IMR-90 (cell line): Measurements from ENCODE around the gene ALDOB. TPM values are rescaled to one million over a fixed set of nuclear protein-coding genes. Genes with fewer than 3 reads are reported as not detected.

Experiments used
- ATAC-seq: fragments of 200-7000 bp; cut with Tn5 transposase; 2 replicates; pipeline ENCODE4 v1.9.1; 2020; ENCODE audit warnings: low read depth, mild to moderate bottlenecking, moderate library complexity
- BruUV-seq: library from RNA; stranded (reverse); fragments of 400-500 nt; replicated peaks from 2 replicates; lab custom pipeline; 2021; lab: Mats Ljungman, UMichigan
- CTCF ChIA-PET: fragments of 300-600 bp; formaldehyde crosslinking; extraction: SDS; loops from one replicate; lab custom pipeline; 2021; ENCODE audit warnings: antibody characterized with exemption; lab: Yijun Ruan, JAX
- POLR2A ChIA-PET: fragments of 300-600 bp; sonication (Branson Sonifier 250); formaldehyde crosslinking; loops from one replicate; lab custom pipeline; 2022; ENCODE audit warnings: antibody characterized with exemption; ENCODE audit not compliant: unreplicated experiment; lab: Charles Lee
- DNase-seq: peaks from one replicate; pipeline ENCODE4 v3.0.0; 2013
- H2AFZ ChIP-seq: replicated peaks from 2 replicates; pipeline ENCODE3; 2013; ENCODE audit warnings: low read length, mild to moderate bottlenecking; ENCODE audit not compliant: poor library complexity
- H2AK5ac ChIP-seq: 2 replicates; pipeline ENCODE4 v1.6.1; 2013; ENCODE audit warnings: low read depth, low read length, inconsistent platforms
- H2AK9ac ChIP-seq: replicated peaks from 2 replicates; pipeline ENCODE3; 2013; ENCODE audit warnings: mild to moderate bottlenecking, low read depth, low read length, moderate library complexity; ENCODE audit not compliant: poor library complexity
- H2BK120ac ChIP-seq: 2 replicates; pipeline ENCODE4 v1.6.1; 2013; ENCODE audit warnings: low read depth, low read length, inconsistent platforms
- H2BK15ac ChIP-seq: 3 replicates; pipeline ENCODE4 v1.6.1; 2013; ENCODE audit warnings: low read depth, low read length, inconsistent platforms
- H2BK20ac ChIP-seq: 2 replicates; pipeline ENCODE4 v1.6.1; 2013; ENCODE audit warnings: low read depth, mild to moderate bottlenecking, inconsistent platforms, low read length, moderate library complexity
- H2BK5ac ChIP-seq: 2 replicates; pipeline ENCODE4 v1.6.1; 2013; ENCODE audit warnings: mild to moderate bottlenecking, low read depth, low read length, inconsistent platforms; ENCODE audit not compliant: poor library complexity, severe bottlenecking
- H3K14ac ChIP-seq: replicated peaks from 2 replicates; pipeline ENCODE4 v1.6.1; 2013; ENCODE audit warnings: low read depth, low read length, inconsistent platforms
- H3K18ac ChIP-seq: 2 replicates; pipeline ENCODE4 v1.6.1; 2013; ENCODE audit warnings: low read depth, low read length, control low read depth
- H3K23ac ChIP-seq: 2 replicates; pipeline ENCODE4 v1.6.1; 2013; ENCODE audit warnings: low read depth, low read length, inconsistent platforms
- H3K27ac ChIP-seq: 2 replicates; pipeline ENCODE4 v1.5.1; 2013; ENCODE audit warnings: mild to moderate bottlenecking, control low read depth, low read length; ENCODE audit not compliant: insufficient read depth
- H3K27me3 ChIP-seq: 2 replicates; pipeline ENCODE4 v1.6.1; 2013; ENCODE audit warnings: low read length; ENCODE audit not compliant: control insufficient read depth, insufficient read depth
- H3K36me3 ChIP-seq: 2 replicates; pipeline ENCODE4 v1.6.1; 2013; ENCODE audit warnings: low read length, mixed read lengths; ENCODE audit not compliant: control insufficient read depth, insufficient read depth
- H3K4ac ChIP-seq: 2 replicates; pipeline ENCODE4 v1.6.1; 2013; ENCODE audit warnings: low read depth, low read length, inconsistent platforms
- H3K4me1 ChIP-seq: 2 replicates; pipeline ENCODE4 v1.6.1; 2013; ENCODE audit warnings: low read length, mixed read lengths; ENCODE audit not compliant: control insufficient read depth, insufficient read depth
- H3K4me2 ChIP-seq: 2 replicates; pipeline ENCODE4 v1.6.1; 2013; ENCODE audit warnings: low read depth, mild to moderate bottlenecking, control low read depth, low read length, moderate library complexity
- H3K4me3 ChIP-seq: 2 replicates; pipeline ENCODE4 v1.5.1; 2013; ENCODE audit warnings: low read depth, mild to moderate bottlenecking, control low read depth, low read length, moderate library complexity; ENCODE audit not compliant: insufficient read depth
- H3K56ac ChIP-seq: 2 replicates; pipeline ENCODE4 v1.6.1; 2013; ENCODE audit warnings: low read length, inconsistent platforms; ENCODE audit not compliant: insufficient read depth; ENCODE audit errors: extremely low read depth
- H3K79me1 ChIP-seq, 2 experiments: 2 replicates each; pipeline ENCODE4 v1.6.1; 2013; ENCODE audit warnings: low read length in 2 of 2, inconsistent platforms in 1 of 2, low read depth in 1 of 2
- H3K9ac ChIP-seq: 2 replicates; pipeline ENCODE4 v1.6.1; 2013; ENCODE audit warnings: low read depth, low read length, control low read depth
- H3K9me1 ChIP-seq: 2 replicates; pipeline ENCODE4 v1.6.1; 2013; ENCODE audit warnings: low read length, inconsistent platforms; ENCODE audit not compliant: insufficient read depth
- H3K9me3 ChIP-seq: 2 replicates; pipeline ENCODE4 v1.6.1; 2013; ENCODE audit warnings: low read length; ENCODE audit not compliant: control insufficient read depth, insufficient read depth
- H4K20me1 ChIP-seq: 2 replicates; pipeline ENCODE4 v1.6.1; 2013; ENCODE audit warnings: low read length, inconsistent platforms; ENCODE audit not compliant: insufficient read depth
- H4K5ac ChIP-seq: 2 replicates; pipeline ENCODE4 v1.6.1; 2013; ENCODE audit warnings: mild to moderate bottlenecking, low read depth, low read length, control low read depth
- H4K8ac ChIP-seq, 2 experiments: 2 replicates each; pipeline ENCODE4 v1.6.1; 2013; ENCODE audit warnings: low read depth in 2 of 2, low read length in 2 of 2, control low read depth in 1 of 2, inconsistent platforms in 1 of 2
- H4K91ac ChIP-seq: 2 replicates; pipeline ENCODE4 v1.6.1; 2013; ENCODE audit warnings: low read depth, low read length, inconsistent platforms; ENCODE audit not compliant: insufficient read depth
- CEBPB ChIP-seq: IDR thresholded peaks from 2 replicates; pipeline ENCODE4 v1.6.1; 2012; ENCODE audit warnings: low read depth, low read length, improper control_type of control experiment
- MAFK ChIP-seq: IDR thresholded peaks from 2 replicates; pipeline ENCODE4 v1.6.1; 2012; ENCODE audit warnings: low read depth, low read length, improper control_type of control experiment
- MAZ ChIP-seq: IDR thresholded peaks from 2 replicates; pipeline ENCODE4 v1.6.1; 2012; ENCODE audit warnings: low read depth, mild to moderate bottlenecking, low read length, improper control_type of control experiment, moderate library complexity, borderline replicate concordance
- NFE2L2 ChIP-seq: fragments of 150-350 bp; IDR thresholded peaks from 2 replicates; pipeline ENCODE4 v1.6.1; 2016; ENCODE audit warnings: low read depth, mild to moderate bottlenecking, low read length
- POLR2A ChIP-seq: IDR thresholded peaks from 2 replicates; pipeline ENCODE4 v1.6.1; 2012; ENCODE audit warnings: mild to moderate bottlenecking, low read depth, low read length
- RFX5 ChIP-seq: IDR thresholded peaks from 2 replicates; pipeline ENCODE4 v1.8.0; 2012; ENCODE audit warnings: low read depth, mild to moderate bottlenecking, low read length, moderate library complexity
- WGBS, 2 experiments: methylation state at CpG; one replicate each; pipeline versions ENCODE4 v1.1.5 to v1.1.7; 2013; ENCODE audit warnings: missing lambda C conversion rate in 2 of 2; ENCODE audit not compliant: insufficient read length in 1 of 2; ENCODE audit errors: extremely low coverage in 2 of 2; 5-methylcytosine and 5-hydroxymethylcytosine counted together
- dilution Hi-C: fragments of 300-500 bp; cut with HindIII; formaldehyde crosslinking; loops from one replicate; pipeline ENCODE4 v1.14.3; 2018; ENCODE audit warnings: low sequenced_read_pairs; ENCODE audit not compliant: unreplicated experiment
- in situ Hi-C: fragments of 300-500 bp; cut with MboI; formaldehyde crosslinking; loops from 3 replicates; pipeline ENCODE4 v1.14.3; 2019; ENCODE audit warnings: low sequenced_read_pairs, inconsistent platforms, mixed read lengths
- intact Hi-C: fragments of 100-400 bp; cut with micrococcal nuclease; formaldehyde crosslinking; loops from 2 replicates; pipeline ENCODE4 v1.10.0; 2022
- polyA plus RNA-seq, 3 experiments: library from polyadenylated mRNA; depleted of rRNA; stranded (reverse); fragments of >200 nt; gene quantifications; 2 replicates each; pipeline ENCODE4 v1.2.3, GENCODE V29; 2012; ENCODE audit warnings: low replicate concordance in 1 of 3
- total RNA-seq: library from RNA; depleted of rRNA; stranded (reverse); fragments of >200 nt; gene quantifications from 2 replicates; pipeline ENCODE4 v1.2.3, GENCODE V29; 2012

ALDOB gene
- total and polyA plus RNA-seq, 2 of the 4 experiments (the other 2 are of a cell fraction) = not detected

- no peak overlapping the region for H4K91ac ChIP-seq
- DNase-seq = no peak
- dilution Hi-C loops (no loop called here), in situ Hi-C loops (no loop called here), intact Hi-C loops (no loop called here)
- peaks cover 2% of the 10 kb centered on the region for H3K27me3 ChIP-seq
- ATAC-seq = no peak
- CTCF ChIA-PET = interaction anchor here (1.2 kb wide), 1 partner anchor 97 kb away, joined by 3 read pairs; no protein-coding TSS in a partner anchor
- H3K79me1 ChIP-seq = no peaks in the 10 kb centered on the region
- no TSS peak for BruUV-seq
- no peak overlapping the region for H2AFZ ChIP-seq
- H3K56ac ChIP-seq = no peak overlapping the region
- H2BK20ac ChIP-seq = no peak overlapping the region
- TF ChIP-seq CEBPB (no peak), MAZ (no peak), NFE2L2 (no peak), MAFK (no peak), RFX5 (no peak), POLR2A (no peak)
- no peak overlapping the region for H3K18ac ChIP-seq
- POLR2A ChIA-PET = no interaction called here
- no CpG with 5 or more reads among the region's 3 CpGs for WGBS, 2 experiments
- H3K14ac ChIP-seq = no peak overlapping the region
- H2BK120ac ChIP-seq = no peak overlapping the region
- no peak overlapping the region for H4K8ac ChIP-seq
- H3K27ac ChIP-seq = no peak overlapping the region
- H3K4me2 ChIP-seq = no peak overlapping the region
- no peak overlapping the region for H2BK5ac ChIP-seq
- H3K9me3 ChIP-seq = no peaks in the 10 kb centered on the region
- no peaks in the 10 kb centered on the region for H3K36me3 ChIP-seq
- no peak overlapping the region for H2AK9ac ChIP-seq
- H3K4ac ChIP-seq = no peak overlapping the region
- H3K4me1 ChIP-seq = no peaks in the 10 kb centered on the region
- H3K9ac ChIP-seq = no peak overlapping the region
- no peaks in the 10 kb centered on the region for H4K20me1 ChIP-seq
- H4K5ac ChIP-seq = no peak overlapping the region
- no peak overlapping the region for H2AK5ac ChIP-seq
- H2BK15ac ChIP-seq = no peak overlapping the region
- H3K4me3 ChIP-seq = no peak overlapping the region
- H3K9me1 ChIP-seq = no peaks in the 10 kb centered on the region
- H3K23ac ChIP-seq = no peak overlapping the region
Measured at GRCh38 chr9:101433229-101433628, 2.3 kb downstream of the ALDOB start.
